RCC 7860 (cell line): ENCODE results near the gene NGB.

ENCODE experiments used
- DNase-seq: peaks from one replicate; pipeline ENCODE4 v3.0.0-alpha.2; 2015; ENCODE audit warnings: low spot score
- FAIRE-seq: peaks from 2 replicates; lab custom pipeline; 2012; peaks lifted over from hg19 to GRCh38; lab: Jason Lieb, UNC

The NGB gene

GRCh38 chr14:77265561-77266335 lies 5.3 kb downstream of the NGB start:
- DNase-seq = no peak
- FAIRE-seq = no peak

- no peak for DNase-seq
- no peak for FAIRE-seq
Measured at GRCh38 chr14:77265187-77265515, 5.9 kb downstream of the NGB start.

GRCh38 chr14:77264466-77265186 lies 6.4 kb downstream of the NGB start:
- DNase-seq (no peak), FAIRE-seq (no peak)

- FAIRE-seq = no peak
- no peak for DNase-seq
Measured at GRCh38 chr14:77260631-77261030, 10.4 kb downstream of the NGB start.

- FAIRE-seq (no peak), DNase-seq (no peak)
Measured at GRCh38 chr14:77260199-77260598, 10.8 kb downstream of the NGB start.

- DNase-seq (no peak), FAIRE-seq (no peak)
Measured at GRCh38 chr14:77259025-77259715, 11.8 kb downstream of the NGB start.

GRCh38 chr14:77258566-77258965 lies 12.4 kb downstream of the NGB start:
- no peak for DNase-seq

GRCh38 chr14:77257700-77258099 lies 13.3 kb downstream of the NGB start:
- DNase-seq (no peak), FAIRE-seq (no peak)

More at GRCh38 chr14:77258566-77258965, 12.4 kb downstream of the NGB start:
- FAIRE-seq = no peak

GRCh38 chr14:77256694-77257093 lies 14.3 kb downstream of the NGB start:
- no peak for DNase-seq
- FAIRE-seq = no peak

- no peak for FAIRE-seq
- no peak for DNase-seq
Measured at GRCh38 chr14:77253333-77254190, 17.4 kb downstream of the NGB start.

- DNase-seq (no peak), FAIRE-seq (no peak)
Measured at GRCh38 chr14:77251870-77252269, 19.1 kb downstream of the NGB start.

- no peak for DNase-seq
- FAIRE-seq = no peak
Measured at GRCh38 chr14:77250927-77251326, 20.1 kb downstream of the NGB start.

- DNase-seq (no peak), FAIRE-seq (no peak)
Measured at GRCh38 chr14:77249286-77249685, 21.7 kb downstream of the NGB start.

GRCh38 chr14:77248666-77249065 lies 22.3 kb downstream of the NGB start:
- DNase-seq = no peak
- no peak for FAIRE-seq

- FAIRE-seq = no peak
- no peak for DNase-seq
Measured at GRCh38 chr14:77246784-77247183, 24.2 kb downstream of the NGB start.

- FAIRE-seq (no peak), DNase-seq (no peak)
Measured at GRCh38 chr14:77245820-77246219, 25.2 kb downstream of the NGB start.

GRCh38 chr14:77243853-77244252 lies 27.2 kb downstream of the NGB start:
- FAIRE-seq = no peak
- no peak for DNase-seq

GRCh38 chr14:77242752-77243151 lies 28.3 kb downstream of the NGB start:
- FAIRE-seq = no peak
- no peak for DNase-seq

- FAIRE-seq (no peak), DNase-seq (no peak)
Measured at GRCh38 chr14:77241955-77242354, 29.1 kb downstream of the NGB start.

GRCh38 chr14:77240336-77240915 lies 30.6 kb downstream of the NGB start:
- FAIRE-seq (no peak), DNase-seq (no peak)

GRCh38 chr14:77239412-77239811 lies 31.6 kb downstream of the NGB start:
- FAIRE-seq (no peak), DNase-seq (no peak)
